NCI-H345 treated with DMSO at 0.1 percent for 48 hours (cell line): ENCODE measurements around the gene SFSWAP.
"Not testable (repeated sequence)": the region's sequence is repeated elsewhere in the genome, so short reads cannot be mapped to it uniquely, and the experiment has no call there.

ENCODE experiments used
- DNase-seq: peaks from one replicate; lab custom pipeline; 2025; ENCODE audit not compliant: unreplicated experiment; lab: John Stamatoyannopoulos, UW

SFSWAP gene

DNA sequence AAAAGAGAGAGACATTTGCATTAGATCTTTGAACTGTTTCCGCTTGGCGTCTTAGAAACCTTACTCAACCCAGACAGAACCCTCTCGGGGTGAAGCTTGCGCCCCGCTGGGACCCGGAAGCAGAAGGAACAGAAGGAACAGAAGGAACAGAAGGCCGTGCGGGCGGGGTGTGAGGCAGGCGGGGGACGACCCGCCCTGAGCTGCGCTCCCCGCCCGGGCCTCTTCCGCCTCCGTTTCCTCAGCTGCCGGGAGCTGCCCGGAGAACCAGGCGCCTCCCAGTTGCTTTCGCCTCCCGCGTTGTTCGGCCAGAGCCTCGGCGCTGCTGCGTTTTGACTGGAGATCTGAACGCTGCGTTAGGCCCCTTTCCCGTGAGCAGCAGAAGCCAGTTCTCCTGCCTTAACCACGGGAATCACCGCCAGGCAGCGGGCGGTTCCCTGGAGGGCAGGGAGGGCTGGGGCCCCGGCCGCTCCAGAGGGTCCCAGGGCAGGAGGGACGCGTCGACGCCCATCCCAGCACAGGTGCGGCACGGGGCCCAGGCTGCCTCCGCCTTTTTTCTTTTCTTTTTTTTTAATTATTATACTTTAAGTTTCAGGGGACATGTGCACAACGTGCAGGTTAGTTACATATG lies 98.0 kb downstream of the SFSWAP start:
- no peak for DNase-seq

DNA sequence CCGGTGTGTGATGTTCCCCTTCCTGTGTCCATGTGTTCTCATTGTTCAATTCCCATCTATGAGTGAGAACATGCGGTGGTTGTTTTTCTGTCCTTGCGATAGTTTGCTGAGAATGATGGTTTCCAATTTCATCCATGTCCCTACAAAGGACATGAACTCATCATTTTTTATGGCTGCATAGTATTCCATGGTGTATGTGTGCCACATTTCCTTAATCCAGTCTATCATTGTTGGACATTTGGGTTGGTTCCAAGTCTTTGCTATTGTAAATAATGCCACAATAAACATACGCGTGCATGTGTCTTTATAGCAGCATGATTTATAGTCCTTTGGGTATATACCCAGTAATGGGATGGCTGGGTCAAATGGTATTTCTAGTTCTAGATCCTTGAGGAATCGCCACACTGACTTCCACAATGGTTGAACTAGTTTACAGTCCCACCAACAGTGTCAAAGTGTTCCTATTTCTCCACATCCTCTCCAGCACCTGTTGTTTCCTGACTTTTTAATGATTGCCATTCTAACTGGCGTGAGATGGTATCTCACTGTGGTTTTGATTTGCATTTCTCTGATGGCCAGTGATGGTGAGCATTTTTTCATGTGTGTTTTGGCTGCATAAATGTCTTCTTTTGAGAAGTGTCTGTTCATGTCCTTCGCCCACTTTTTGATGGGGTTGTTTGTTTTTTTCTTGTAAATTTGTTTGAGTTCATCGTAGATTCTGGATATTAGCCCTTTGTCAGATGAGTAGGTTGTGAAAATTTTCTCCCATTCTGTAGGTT lies 98.8 kb downstream of the SFSWAP start:
- DNase-seq, result not testable (repeated sequence)

DNA sequence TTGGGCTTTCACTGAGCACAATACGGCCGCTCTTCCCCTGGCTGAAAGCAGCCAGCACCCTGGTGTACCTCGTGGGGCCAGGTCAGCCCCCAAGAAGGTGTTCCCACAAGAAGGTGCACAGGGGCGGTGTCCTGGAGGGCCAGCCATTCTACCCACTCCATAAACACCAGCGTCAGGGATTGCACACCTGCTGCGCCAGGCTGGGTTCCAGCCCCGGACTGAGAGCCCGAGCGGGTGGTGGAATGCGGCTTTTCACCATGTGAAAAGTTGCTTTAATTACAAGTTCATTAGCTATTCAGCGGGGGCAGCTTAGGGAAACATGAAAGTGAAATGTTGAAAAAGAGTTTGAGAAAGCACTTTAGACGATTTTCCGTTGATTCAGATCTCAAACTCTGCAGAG lies 99.8 kb downstream of the SFSWAP start:
- no peak for DNase-seq

DNA sequence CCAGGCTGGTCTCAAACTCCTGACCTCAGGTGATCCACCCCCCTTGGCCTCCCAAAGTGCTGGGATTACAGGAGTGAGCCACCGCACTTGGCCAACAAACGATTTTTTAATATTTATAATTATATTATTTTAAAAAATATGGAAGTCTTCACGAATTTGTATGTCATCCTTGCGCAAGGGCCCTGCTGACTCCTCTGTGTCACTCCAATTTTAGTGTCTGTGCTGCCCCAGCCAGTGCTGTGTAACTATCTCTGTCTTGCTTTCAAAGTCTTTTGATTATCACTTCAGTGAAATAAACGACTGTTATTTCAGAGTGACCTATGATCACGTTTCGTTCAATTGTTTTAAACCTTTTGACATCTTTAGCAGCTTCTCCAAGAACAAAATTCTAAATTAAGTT lies 104.2 kb downstream of the SFSWAP start:
- no peak for DNase-seq

DNA sequence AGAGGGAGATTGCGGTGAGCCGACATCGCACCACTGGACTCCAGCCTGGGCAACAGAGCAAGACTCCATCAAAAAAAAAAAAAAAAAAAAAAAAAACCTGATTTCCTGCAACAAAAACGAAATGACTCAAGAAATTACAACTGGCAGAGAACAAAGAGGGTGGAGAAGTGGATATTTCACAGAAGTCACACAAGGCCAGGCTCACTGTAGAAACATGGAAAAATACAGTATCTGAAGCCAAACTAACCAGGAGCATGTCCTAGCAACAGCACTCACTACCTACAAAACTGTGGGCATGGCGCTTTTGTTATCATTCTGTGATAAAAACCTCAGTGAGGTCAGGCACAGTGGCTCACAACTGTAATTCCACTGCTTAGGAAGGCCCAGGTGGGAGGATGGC lies 105.6 kb downstream of the SFSWAP start:
- DNase-seq, result no peak

DNA sequence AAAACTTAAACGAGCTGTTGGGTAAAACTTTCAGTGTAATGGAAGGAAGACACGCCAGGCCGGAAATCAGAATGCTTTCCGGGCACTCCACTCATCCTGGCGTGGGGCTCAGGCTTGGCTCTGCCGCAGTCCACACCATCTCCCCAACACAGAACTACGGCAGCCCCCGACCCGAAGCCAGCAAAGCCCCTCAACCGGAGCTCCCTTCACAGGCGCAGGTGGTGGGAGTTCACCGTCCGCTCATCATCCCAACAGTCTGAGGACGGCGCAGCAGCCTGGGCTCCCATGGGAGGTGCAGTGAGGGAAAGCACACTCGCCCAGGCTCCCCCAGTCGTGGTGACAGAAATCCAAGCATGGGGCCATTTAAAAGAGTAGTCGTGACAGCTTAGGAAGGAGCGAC lies 106.4 kb downstream of the SFSWAP start:
- DNase-seq, result no peak

DNA sequence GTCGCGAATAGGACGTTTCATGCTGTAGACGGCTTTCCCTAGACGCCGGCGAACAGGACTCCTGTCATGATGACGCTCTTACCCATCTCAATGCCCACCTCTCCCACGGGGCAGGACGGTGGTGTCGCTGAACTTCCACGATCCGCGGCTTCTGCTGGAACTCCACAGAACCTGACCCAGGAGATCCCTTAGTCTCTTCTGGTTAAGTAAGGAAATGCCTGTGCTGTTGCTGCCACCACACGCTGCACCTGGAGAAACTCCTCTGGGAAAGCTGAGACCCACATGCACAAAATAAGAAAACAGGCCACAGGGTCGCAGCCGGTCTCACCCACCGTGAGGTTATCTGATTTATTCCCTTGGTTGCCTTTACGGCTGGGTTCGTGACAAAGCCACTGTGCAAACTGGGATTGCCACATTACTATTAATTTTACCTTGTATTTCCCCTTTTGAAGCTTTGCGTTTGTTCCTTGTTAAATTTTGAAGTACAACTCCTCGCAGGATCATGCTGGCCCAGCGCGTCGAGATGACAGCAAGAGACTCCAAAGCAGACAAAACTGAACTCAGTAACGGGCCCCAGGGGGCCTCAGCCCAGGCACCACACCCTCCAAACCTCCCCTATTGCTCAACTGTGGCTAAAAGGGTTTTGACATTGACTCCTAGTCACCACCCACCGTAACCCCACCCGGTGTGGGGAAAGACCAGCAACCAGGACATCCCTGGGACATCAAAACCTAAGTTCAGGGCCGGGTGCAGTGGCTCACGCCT lies 108.1 kb downstream of the SFSWAP start:
- DNase-seq, result no peak

DNA sequence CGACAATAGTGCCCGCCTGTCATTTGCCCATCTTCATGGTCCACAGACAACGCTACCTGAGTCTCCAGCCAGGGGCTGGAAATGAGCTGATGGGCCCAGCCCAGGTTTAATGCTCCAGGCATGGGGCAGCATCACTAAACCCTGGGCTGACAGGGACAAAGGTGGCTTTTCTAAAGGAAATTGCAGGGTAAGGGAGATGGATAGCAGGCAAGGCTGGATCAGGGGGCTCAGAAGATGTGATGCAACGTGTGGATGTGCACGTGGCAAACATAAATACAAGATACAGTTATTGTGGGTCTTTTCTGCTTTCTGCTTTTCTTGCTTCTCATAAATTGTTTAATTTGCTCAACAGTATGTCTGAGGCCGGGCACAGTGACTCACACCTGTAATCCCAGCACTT lies 113.6 kb downstream of the SFSWAP start:
- DNase-seq, result no peak

DNA sequence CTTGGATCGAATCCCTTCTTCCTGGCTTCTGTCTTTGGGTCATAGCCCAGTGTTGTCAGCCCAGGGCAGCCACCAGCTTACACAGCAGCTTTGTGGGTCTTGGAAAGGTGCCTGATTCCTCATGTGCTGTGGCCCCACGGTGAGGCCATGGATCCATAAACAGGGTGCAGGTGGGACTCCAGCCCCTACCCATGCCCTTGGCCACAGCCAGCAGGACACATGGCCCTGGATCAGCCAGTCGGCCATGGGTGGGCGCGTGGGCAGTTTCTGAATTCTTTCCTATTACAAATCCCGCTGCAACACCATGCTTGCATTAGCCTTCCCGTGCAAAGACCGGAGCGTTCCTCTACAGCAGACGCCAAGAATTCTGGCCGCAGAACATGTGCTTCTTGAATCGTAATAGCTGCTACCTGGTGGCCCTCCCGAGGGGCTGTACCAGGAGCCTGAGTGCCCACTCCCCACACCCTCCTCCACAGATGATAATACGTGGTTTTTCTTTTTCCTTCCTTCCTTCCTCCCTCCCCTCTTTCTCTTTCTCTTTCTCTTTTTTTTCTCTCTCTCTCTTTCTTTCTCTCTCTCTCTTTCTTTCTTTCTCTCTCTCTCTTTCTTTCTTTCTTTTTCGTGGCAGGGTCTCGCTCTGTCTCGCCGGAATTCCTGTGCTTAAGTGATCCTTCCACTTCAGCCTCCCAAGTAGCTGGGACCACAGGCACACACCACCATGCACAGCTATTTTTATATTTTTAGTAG lies 114.4 kb downstream of the SFSWAP start:
- DNase-seq, result no peak

DNA sequence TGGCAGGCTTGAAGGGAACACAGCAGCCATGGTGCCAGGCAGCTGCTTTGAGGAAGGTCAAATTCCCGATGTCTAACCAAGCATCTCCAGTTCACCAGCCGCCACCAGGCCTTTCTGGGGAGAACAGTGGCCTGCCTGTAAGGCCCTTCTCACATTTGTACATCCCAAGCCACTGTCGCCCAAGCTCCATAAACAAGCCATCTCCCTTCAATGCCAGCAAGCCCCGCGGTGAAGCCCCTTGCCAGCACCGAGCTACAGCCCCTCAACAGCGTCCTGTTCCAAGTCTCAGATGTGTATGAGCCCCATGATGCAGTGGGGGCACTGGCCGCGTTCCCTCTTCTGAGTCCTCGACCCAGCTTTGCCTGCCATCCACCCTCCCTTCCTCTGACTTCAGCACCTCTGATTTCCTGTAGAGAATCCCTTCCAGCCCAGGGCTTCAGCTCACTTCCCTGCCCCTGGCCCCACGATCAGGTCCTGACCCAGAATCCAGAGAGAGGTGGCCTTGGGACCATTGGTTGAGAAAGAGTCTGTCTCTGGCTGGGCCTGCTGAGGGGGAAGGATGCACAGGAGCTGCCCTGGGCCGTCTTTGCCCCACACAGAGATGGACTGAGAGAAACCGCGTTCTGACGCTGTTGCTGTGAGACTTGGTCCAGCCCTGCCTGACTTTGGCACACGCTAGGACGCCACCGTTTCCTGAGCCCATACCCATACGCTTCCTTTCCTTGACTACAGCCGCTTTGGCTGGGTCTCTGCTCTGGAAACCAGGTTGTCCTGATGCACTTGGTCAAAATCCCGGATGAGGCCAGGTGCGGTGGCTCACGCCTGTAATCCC lies 115.4 kb downstream of the SFSWAP start:
- DNase-seq, result no peak

DNA sequence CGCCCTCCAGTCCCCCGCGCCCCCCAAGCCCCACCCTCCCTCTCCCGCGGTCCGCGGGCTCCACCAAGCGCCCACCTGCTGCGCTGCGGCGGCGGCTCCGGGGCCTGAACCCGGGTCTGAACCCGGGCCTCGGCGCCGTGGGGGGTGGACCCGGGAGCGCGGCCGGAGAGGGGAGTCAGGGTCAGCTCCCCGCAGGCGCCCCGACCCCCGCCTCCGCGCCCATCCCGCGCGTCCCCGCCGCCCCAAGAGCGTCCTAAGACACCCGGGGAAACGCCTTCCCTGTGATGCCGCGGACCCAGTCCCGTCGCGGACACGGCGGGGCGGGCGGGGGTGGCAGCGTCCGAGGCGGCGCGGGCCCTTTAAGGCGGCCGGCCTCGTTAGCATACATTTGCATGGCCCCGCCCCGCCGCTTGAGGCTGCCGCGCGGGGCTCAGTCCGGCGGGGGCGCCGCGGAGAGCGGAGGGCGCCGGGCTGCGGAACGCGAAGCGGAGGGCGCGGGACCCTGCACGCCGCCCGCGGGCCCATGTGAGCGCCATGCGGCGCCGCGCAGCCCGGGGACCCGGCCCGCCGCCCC lies 117.2 kb downstream of the SFSWAP start, which contains the start of gene MMP17:
TSS of gene MMP17 (plus strand) at position 433 of the 574 bp plus-strand sequence. CDS start at position 535, 102 bp downstream.
- DNase-seq, result no peak

DNA sequence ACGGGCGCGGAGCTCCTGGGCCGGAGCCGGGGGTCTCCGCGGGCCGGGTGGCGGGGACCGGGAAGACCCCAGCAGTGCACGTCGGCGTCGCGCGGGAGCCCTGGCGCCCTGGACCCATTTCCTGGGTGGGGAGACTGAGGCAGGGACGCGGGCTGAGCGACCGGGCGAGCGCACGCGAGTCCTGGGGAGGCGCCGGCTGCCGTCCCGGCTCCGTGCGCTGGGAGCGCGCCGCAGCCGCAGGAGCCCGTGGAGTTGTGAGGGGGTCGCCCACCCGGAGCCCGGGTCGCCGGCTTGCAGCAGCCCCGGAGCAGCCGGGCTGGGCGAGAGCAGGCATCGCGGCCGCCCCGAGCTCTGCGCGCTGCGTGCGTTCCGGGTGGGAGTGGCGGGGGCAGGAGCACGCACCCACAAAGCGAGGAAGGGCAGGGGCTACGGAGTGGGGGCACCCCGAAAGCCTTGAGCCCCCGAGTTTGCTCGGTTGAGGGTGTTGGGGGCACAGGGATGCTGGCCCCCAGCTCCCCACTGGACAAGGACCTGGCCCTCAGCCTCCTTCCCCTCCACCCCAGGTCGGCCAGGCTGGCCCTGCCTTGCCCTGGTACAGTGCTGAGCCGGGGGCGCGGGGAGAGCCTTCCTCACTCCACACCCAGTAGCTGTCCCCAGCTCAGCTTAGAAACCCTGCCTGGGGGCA lies 117.9 kb downstream of the SFSWAP start:
- DNase-seq, result no peak

DNA sequence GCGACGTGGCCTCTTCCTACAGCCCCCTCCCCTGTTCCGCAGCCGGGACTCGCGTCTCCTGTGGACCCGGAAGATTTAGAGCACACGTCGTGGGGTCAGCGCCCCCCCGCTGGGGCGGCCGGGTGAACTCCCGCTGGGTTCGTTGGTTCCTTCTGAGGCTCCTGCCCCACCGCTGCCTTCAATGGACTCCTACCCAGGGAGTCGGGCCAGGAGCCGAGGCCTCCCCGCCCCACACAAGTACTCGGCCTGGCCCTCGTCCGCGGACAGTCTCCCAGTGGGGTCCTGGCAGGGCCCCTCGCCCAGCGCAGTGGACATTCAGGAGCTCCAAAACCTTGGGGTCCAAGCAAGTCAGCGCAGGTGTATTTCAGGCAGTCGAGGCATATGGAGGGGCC lies 118.5 kb downstream of the SFSWAP start:
- no peak for DNase-seq

DNA sequence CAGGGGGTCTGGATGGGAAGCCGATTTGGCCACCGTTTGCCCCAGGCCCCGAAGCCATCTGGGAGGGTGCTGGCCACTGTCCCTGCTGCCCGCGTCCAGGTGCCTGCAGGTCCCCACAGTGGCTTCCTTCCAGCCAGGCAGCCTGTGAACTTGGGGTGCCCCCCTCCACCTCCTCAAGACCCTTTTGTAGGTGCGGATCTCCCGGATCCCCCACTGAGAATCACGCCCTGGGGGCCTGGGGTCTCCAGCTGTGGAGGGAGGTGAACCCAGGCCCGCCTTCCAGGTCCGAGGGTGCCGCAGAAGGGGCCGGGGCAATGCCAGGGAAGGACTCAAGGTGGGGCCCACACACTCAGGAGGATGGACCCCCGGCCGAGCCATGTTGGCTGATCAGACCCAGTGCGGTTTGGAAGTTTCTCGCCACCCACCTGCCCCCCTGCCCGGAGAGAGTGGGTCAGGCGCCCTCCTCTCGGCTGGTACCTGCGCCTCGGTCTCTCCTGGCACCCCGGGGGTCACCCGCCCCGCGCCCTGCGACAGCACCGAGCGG lies 119.0 kb downstream of the SFSWAP start:
- no peak for DNase-seq

DNA sequence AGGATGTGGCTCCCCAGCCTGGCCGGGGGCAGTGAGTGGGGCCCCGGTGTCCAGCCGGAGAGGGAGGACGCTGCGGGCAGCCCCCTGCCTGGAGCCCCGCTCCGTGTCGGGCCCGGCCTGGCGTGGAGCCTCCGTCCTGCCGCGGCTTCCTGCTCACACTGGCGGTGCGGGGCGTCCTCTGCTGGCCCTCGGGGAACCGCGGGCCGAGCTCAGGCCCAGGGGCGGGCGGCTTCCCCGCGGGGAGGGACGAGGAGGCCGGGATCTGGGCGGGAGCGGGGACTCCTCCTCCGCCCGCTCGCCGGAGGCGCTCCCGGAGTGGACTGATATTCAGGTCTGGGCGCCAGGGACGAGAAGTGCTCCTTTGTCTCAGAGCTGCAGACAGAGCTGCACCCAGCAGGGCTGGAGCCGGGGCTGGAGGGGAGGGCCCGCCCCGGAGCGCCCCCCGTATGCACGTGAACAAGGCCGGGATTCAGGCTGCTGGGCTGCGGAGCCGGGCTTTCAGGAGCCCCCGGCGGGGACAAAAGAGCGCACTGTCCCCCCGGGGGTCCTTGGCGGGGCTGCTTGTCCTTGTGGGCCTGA lies 119.5 kb downstream of the SFSWAP start:
- peak; percentile 69 for DNase-seq

DNA sequence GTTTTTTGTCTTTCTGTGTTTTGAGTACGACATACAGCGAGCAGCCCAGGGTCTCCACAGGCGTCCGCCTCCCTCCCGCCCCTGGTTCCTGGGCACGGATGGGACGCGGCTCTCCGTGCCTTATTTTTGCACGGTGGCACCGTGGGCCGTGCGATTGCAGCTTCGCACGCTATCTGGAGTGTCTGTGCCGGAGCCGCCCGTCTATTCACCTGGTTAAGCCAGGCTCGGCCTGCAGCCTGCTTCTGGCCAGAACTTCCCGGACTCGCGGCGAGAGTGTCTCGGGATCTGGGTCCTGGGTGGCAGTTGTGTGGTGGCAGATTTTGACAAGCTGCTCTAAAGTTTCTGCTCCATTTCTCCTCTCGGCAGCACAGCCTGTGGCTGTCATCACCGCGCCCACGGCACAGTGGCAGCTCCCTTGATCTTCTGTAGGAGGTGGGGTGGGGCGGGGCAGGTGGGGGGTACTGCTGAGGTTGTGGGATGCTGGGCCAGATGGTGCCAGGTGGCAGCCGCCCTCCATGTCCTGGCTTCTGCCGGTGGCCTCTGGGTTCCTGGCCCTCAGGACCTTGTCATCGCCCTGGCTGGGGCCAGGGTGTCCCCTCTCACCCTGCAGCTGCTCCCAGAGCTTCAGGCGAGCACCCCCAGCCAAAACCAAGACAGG lies 120.2 kb downstream of the SFSWAP start:
- DNase-seq, result peak; percentile 69

DNA sequence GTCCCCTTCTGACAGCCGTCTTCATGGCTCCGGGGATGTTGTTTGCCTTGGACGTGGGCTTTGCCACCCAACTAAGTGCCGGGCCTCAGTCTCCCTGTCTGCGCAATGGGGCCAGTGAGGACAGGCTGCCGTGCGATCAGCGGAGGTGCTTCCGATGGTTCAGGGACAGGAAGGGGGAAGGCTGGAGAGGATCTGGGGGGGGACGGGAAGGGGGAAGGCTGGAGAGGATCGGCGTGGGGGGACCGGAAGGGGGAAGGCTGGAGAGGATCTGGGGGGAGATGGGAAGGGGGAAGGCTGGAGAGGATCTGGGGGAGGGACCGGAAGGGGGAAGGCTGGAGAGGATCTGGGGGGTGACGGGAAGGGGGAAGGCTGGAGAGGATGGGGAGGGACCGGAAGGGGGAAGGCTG lies 120.7 kb downstream of the SFSWAP start:
- no peak for DNase-seq
